DMS 273 treated with DMSO at 0.1 percent for 48 hours (cell line): ENCODE results near the gene SETD9.

Experiments
- DNase-seq: peaks from one replicate; lab custom pipeline; 2025; lab: John Stamatoyannopoulos, UW

SETD9 gene, protein sequence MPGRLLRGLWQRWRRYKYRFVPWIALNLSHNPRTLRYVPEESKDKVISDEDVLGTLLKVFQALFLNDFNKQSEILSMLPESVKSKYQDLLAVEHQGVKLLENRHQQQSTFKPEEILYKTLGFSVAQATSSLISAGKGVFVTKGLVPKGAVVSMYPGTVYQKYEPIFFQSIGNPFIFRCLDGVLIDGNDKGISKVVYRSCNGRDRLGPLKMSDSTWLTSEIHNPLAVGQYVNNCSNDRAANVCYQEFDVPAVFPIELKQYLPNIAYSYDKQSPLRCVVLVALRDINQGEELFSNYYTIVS

DNA sequence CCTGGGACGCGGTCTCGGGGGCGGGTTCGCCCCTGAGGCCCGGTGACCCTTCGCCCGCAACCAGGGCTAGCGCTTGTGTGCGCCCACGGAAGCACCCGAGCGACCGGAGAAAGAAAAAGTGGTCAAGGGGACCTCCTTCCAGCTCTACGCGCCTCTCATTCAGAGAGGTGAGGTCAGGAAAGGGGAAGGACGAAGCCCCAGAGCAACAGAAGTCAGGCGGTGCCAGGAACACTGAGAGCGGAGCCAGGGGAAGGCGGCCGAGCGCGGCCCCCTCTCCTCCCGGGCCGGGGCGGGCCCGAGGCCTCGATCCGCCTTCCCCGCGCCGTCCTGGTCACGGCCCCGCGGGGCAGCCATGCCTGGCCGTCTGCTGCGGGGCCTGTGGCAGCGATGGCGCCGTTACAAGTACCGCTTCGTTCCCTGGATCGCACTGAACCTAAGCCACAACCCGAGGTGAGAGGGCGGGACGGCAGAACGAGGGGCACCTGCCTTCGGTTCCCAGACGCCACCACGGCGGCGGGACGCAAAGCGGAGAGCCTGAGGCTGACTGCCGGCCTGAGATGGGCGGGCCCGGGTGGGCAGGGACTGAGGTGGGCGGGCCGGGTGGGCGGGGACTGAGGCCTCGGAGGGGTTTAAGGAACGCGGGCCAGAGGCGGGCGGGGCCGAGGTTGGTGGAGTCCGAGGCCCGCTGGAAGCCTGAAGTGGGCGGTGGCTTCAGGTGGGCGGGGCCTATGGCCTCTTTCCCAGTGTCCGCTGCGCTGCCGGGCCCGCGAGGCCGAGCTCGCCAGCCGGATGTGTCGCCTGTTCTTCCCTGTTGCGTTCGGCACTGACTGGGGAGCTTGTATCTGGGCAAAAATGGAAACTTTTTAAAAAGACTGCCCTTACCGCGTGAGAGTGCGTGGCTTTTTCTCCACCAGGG lies at the start of gene SETD9:
Gene SETD9, plus strand, starts transcription at position 303 of the 916 bp plus-strand sequence. Its CDS starts 50 bp downstream, at position 353.
- DNase-seq, result peak; percentile 85

DNA sequence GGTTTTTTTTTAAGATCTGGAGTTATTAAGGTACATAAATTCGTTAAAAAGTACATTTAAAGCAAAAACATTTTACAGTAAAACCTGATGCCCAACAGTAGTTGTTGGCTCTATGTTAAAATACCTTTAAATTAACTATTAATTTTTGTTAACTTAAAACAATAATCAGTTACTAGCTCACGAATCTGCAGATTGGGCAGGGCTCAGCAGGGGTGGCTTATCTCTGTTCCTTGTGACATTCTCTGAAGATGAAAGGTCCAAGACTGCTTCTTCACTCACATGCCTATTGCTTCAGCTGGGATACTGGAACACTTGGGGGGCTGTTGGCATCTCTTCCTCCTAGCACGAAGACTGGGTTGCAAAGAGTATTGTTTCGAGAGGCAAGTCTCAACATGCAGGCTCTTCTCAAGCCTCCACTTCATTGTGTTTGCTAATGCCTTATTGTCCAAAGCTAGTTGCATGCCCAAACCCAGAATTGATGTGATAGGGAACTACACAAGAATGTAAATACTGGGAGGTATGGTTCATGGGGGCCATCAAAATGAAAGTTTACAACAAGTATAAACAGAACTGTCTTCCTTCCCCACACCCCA lies 47.4 kb upstream of the SETD9 start:
- DNase-seq, result no peak

DNA sequence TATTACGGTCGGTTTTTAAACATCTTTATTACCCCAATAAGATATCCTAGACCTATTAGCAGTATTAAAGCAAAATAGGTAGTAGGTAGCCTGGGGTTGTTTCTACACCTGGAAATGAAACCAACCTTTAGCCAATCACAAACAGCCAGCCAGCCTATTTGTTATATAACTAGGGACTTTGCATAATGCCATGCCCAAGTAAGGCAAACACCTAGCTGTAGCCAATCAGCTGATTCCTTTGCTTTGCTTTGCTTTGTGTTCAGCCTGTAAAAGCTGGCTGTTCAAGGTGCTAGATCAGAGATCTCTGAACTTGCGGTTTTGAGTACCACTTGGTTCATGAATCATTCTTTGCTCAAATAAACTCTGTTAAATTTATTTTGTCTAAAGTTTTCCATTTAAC lies 46.5 kb upstream of the SETD9 start:
- DNase-seq, result no peak

DNA sequence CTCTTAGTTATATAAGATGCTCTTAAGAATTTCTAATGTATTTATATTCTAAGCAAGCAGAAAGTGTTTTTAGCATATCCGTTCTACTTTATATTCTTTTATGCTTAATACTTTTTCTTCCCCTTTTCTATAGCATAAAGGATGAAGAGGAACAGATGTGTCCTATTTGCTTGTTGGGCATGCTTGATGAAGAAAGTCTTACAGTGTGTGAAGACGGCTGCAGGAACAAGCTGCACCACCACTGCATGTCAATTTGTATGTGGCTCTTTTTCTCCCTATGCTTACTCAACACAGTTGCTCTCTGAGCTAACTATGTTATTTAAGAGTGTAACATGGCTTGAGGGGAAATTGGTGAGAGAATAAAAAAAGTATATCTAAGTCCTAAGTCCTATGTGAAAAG lies 37.6 kb upstream of the SETD9 start:
- DNase-seq, result no peak

DNA sequence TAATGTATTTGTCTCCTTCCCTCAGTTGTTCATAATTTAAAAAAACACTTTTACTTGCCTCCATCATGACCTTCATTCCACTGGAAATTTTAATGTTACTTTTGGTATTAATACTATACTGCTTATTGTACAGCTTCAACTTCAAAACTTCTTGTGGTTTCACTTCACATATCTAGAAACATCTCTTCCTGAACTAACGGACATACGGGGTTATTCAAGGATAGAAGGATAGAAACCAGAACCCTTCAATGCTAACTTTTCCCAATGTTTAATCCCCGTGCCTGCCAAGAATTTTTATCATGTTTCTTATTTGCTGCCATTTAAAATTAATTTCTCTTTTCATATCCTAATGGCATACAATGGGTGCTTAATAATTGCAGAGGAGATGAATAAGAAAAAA lies 36.3 kb upstream of the SETD9 start:
- no peak for DNase-seq

DNA sequence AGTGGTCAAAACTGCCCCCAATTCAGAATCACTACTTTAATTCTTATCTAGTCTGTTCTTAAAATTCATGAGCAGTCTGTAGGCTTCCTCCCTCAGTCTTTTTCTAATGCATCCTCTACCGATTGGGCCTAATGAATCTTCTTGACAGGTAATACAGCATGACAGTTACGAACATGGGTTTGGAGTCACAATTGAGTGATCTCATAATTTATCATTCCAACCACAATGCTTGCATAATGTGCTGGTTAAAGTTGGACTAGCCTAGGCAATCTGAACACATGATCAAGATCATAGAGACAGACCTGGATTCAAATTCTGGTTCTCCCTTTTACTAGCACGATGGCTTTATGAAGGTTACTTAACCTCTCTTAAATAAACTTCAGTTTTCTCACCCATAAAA lies 33.1 kb upstream of the SETD9 start:
- no peak for DNase-seq

DNA sequence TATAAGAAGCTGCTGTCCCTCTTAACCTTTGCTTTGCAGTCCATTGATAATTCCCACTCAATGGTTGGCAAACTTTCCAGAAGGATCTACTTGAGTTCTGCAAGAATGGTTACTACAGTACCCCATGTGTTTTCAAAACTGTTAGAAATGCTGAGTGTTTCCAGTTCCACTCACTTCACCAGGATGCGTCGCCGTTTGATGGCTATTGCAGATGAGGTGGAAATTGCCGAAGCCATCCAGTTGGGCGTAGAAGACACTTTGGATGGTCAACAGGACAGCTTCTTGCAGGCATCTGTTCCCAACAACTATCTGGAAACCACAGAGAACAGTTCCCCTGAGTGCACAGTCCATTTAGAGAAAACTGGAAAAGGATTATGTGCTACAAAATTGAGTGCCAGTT lies 27.8 kb upstream of the SETD9 start:
- DNase-seq, result no peak

DNA sequence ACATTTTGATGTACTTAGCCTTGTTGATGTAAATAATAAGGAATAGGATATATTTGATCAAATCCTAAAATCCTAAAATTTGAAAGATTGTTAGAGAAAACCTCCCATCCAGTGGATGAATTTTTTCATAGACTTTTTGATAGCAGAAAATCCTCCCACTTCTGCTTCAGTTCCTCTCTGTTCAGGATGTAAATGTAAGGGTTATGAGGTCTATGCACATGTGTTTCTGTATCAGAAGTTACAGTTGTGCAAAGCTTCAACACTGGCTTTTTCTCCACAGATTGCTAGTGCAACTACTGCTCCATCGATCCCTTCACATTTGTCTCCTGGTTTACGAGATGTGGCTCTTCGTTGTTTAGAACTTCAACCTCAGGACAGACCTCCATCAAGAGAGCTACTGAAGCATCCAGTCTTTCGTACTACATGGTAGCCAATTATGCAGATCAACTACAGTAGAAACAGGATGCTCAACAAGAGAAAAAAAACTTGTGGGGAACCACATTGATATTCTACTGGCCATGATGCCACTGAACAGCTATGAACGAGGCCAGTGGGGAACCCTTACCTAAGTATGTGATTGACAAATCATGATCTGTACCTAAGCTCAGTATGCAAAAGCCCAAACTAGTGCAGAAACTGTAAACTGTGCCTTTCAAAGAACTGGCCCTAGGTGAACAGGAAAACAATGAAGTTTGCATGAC lies 16.0 kb upstream of the SETD9 start:
- no peak for DNase-seq

DNA sequence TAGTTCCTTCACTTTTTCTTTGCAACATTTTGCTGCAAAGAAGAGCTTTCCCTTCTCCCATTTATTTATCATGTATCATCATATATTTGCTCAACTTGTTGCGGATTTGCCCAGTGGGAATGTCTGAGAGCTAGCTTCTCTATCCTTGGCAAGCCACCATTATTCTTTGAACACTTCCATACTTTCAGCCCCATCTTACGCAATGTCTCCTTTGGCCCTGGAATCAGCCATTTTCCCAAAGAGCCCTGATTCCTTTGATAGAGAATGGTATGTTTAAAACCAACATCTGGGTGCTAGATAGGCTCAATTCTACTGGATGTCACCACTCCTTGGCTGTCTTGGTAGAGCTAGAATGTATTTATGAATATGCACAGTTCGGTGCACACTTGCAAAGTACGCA lies 12.6 kb upstream of the SETD9 start:
- DNase-seq, result no peak

DNA sequence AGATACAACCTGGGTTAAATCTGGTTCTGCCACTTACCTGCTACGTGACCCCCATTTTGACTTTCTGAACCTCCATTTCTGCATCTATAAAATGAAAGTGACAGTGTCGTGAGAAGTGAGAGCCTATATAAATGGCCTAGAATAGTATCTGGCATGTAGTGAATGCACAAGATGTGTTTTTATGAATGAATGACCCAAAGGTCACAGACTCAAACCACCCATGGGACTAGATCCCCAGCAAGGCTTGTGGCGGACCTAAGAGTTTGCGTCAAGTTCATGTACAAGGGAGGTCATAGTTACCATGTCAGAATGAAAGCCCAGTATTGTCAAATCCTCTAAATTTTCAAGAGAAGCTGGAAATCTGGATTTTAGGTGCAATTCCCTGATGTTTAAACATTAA lies 11.2 kb upstream of the SETD9 start:
- no peak for DNase-seq

DNA sequence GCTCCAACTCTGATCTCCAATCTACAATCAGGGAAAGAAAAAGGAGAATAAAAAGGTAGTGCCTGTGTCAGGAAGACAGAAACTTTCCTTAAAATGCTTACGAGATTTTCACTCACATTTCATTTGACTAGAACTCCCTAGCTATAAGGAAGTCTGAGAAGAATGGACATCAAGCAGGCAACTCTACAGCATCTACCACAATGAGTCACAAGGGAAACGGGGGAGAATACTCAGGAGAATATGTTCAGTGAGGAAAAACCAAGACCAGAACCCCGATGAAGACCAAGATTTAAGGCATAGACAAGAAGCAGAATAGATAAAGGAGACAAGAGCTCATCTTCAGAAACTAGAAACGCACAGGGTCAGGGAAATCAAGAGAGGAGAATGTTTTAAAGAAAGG lies 9.0 kb upstream of the SETD9 start:
- no peak for DNase-seq

DNA sequence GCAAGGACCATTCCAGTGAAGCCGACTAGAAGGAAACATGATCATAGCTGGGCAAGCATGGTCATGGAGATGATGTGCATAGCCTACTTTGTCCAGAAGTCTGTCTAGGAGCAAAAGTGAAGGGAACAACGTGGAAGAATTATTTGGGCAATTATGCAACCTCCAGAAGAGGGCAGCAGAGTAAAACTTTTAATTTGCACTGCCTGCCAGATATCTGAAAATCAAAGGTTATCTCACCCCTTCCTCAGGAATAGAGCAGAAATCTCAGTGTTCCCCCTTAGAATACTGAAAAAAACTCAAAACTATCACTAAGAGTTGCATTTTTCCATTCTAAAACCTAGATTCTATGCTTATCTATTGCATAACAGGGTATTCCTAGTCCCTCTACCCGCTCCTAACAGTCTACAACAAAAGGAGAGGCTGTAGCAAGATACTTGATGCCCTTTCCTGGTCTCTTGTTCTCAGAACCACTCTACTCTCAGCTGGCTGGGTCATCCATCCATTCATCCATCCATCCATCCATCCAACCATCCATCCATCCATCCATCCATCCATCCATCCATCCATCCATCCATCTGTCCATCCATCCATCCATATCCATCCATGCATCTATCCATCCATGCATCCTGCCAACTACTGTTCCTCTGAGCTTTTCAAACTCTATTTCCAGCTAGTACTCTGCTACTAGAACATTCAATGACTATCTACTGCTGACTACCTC lies 8.4 kb upstream of the SETD9 start:
- peak; percentile 14 for DNase-seq

DNA sequence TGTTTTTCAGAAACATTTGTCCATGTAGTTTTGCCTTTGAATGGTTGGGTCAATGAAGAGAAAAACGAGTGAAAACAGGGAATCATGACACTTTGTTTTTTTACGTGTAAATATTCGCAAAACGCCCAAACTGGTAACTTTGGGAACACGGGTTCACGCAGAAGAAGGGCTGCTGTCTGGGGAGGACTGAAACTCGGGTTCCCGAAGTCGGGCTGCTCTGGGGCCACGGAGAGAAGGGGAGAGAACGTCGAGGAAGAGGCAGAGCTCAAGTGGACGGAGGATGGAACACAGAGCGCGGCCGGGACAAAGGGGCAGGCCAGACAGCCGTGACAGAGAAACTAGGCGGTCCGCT lies 478 bp upstream of the SETD9 start:
- peak; percentile 51 for DNase-seq

DNA sequence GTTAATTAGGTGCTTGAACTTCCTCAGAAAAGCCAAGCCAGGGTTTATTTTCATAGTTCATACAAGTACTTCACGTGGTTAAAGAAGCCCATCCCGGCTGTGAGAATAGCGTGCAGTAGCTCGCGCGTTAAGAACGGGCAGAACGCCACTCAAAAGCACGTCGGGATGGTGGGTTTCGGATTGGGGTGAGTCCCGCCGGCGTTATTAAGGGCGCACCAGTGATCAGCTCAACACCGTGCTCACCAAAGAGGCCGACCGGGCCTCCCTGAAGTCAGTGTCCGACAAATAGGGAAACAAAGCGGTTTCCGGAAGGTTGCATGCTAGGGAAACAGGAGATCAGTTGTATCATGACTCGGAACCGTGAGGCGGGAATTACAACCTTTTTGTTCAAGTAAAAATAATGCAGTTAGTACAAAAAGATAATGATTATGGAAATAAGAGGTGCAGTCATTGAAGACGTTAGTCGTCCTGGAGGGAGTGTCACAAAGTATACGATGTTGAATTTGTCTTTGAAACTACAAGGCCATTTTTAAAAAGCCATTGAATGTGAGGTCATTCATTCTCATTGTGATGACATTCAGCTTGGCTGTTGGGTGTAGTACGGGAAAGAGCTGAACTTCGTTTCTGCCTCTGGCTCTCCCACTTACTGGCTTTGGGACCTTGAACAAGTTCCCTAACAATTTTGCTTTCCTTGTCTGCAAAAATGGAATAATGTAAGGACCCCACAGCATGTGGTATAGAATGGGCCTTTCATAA lies 992 bp downstream of the SETD9 start:
- DNase-seq, result peak; percentile 65

DNA sequence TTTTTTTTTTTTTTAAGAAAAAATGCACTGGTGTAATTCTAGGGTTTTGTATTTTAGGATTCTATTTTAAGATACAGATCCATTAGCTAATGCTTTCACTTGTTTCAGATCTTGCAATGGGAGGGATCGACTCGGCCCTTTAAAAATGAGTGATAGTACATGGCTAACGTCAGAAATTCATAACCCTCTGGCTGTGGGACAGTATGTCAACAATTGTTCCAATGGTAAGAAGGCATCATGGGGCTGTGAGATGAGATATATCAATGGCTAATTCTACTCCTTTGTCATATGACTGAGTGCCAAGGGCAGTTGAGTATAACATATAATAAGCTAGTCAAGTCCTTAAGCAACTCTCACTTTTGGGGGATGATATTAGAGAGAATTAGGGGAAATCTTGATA lies 4.4 kb downstream of the SETD9 start:
- DNase-seq, result no peak

DNA sequence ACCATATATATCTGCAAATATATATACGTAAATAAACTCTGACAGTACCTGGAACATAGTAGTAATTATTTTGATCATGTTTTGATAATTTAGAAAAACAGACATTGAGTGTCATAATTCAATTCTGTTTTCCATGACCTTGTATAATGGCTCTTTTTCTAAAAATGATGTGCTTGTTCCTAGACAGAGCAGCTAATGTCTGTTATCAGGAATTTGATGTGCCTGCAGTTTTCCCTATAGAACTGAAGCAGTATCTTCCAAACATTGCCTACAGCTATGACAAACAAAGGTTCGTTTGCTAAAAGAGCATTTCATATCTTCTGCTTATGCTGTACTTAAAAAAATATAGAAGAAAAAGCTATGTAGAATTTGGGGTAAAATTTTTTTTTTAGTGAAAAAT lies 5.3 kb downstream of the SETD9 start:
- DNase-seq, result no peak

DNA sequence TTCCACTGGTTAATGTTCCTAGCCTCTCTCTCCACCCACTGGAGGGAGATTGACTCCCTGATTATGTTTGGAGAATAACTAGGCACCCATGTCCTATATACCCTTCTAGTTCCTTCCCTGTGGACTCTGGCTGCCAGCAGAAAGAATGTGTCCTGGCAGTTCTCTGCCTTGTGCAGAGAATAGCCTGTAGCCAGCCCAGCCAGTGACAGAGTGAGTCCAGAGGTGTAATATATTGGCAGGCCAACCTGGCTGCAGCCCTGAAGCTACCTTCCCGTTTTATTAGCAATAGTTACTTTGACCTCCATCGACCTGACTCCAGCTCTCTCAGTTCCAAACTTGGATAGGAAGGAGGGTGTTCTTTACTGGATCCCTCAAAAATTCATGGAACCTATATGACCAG lies 8.1 kb downstream of the SETD9 start:
- DNase-seq, result no peak

DNA sequence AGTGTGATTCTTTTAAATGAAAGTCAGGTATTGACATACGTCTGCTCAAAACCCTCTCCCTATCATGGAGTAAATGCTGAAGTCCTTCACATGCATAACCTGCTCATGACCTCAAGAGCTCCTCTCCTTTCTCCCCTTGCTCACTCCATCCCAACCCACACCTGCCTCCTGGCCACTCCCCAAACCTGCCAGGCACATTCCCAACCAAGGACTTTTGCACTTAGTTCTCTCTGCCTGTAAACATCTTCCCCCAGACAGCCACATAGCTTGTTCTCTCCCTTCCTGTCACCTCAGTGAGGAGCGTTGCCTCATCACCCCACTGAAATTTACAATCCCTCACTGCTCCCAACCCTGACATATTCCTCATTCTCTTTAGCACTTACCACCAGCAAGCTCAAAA lies 8.7 kb downstream of the SETD9 start:
- no peak for DNase-seq

DNA sequence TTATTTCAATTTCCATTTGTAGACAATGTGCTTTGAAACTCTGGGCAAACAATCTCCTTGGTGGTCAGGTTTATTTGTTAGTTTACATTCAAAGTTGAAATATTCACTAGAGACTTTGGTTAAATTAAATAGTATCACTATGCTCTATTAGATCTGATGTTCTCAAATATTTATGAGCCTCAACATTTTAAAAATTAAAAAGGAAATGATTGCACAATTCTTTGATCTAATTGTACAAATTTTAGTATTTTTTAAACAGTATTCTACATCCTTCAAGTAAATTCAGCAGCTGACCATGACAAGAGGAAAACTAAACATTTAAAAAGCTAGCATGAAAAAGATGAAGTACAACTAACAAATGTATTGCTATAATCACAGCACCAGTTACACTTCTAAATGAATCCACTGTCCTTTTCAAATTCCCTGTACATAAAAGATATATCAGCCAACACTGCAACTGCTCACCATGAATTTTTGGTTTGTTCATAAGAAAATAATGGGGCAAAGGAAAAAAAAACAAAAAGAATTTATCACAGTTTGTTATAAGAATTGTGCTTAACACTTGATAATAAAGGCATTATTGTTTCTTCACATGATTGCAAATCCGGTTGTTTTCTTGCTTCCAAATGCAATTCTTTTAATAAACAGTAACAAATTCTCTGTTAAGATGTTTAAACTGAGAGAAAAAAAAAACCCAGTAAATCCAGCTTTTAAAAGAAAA lies 10.7 kb downstream of the SETD9 start:
- no peak for DNase-seq

DNA sequence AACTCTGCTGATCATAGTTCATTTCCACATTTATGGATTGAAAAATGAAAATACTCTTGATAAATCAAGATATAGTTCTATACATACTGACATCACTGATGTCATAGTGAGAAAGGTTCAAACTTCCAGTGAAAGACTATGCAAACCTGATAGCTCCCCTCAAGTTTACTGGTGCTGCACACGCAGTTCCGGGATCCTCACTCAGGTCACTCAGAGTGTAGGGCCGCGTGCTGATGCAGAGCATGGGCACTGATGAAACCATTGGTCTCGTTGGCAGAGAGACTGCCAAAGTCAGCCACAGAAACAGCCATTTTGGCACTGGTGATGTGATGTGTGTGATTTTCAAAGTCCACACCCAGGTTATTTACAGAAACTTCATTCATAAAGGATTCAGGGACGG lies 13.5 kb downstream of the SETD9 start:
- no peak for DNase-seq
